AG09319 (cell line): ENCODE measurements around the gene RSF1.

Experiments used
- DNase-seq: peaks from one replicate; pipeline ENCODE4 v3.0.0-alpha.2; 2010; ENCODE audit warnings: low read depth; ENCODE audit errors: extremely low read depth
- TF ChIP-seq, protein P1 (sequence below): IDR thresholded peaks from 2 replicates; pipeline ENCODE4 v1.5.1; 2011; ENCODE audit warnings: low read depth, mild to moderate bottlenecking, inconsistent platforms, low read length, moderate library complexity

The RSF1 gene

GRCh38 chr11:77749232-77749631 is 71.3 kb downstream of the RSF1 start:
- DNase-seq: no peak

GRCh38 chr11:77748266-77748665 is 72.3 kb downstream of the RSF1 start:
- TF ChIP-seq, protein P1, sequence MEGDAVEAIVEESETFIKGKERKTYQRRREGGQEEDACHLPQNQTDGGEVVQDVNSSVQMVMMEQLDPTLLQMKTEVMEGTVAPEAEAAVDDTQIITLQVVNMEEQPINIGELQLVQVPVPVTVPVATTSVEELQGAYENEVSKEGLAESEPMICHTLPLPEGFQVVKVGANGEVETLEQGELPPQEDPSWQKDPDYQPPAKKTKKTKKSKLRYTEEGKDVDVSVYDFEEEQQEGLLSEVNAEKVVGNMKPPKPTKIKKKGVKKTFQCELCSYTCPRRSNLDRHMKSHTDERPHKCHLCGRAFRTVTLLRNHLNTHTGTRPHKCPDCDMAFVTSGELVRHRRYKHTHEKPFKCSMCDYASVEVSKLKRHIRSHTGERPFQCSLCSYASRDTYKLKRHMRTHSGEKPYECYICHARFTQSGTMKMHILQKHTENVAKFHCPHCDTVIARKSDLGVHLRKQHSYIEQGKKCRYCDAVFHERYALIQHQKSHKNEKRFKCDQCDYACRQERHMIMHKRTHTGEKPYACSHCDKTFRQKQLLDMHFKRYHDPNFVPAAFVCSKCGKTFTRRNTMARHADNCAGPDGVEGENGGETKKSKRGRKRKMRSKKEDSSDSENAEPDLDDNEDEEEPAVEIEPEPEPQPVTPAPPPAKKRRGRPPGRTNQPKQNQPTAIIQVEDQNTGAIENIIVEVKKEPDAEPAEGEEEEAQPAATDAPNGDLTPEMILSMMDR: no peak
- no peak for DNase-seq

More at GRCh38 chr11:77749232-77749631, 71.3 kb downstream of the RSF1 start:
- TF ChIP-seq, protein P1: no peak

DNA sequence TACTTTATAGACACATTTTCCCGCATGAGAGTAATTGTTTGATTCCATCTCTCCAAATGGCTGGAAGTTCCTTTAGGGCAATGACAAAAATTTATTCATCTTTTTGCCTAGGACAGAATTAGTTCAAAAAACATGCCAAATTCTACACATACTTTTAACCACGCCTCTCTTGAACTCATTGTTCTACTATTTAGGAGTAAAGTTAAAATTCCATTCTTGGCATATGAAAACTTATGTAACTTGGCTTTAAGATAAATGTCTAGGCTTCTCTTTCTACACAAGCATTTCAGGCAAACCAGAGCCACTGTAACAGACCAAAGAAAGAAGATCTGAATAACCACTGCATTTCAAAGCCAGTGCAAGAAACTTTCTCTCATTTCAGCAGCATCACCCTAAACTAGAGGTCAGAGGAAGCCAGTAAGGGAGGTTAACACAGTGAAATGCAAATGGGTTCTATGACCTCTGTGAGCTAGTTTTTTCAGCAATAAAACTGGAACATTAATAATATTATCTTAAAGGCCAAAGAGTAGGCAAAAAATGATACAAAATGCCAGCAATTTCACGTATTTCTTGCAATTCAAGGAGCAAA is 73.0 kb downstream of the RSF1 start:
- peak; percentile 1 for DNase-seq
- TF ChIP-seq, protein P1: no peak

GRCh38 chr11:77736473-77736872 is 84.0 kb downstream of the RSF1 start:
- TF ChIP-seq, protein P1: no peak
- no peak for DNase-seq

DNA sequence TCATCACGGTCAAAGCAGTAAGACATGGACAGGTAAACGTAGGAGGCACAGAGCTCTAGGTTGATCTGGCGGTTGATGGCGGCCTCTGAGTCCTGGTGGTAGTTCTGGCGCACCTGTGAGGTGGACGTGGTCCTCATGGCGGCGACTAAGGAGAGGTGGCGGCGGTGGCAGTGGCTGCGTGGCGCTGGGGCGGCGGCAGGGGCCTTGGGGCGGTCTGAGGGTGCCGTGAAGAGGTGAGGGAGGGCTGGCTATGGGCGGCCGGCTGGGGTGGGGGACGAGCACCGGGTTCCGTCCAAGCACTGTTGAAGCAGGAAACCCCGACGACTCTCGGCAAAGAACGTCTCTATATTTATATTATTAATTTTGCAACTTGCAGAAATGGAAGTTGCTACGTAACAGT is 85.6 kb downstream of the RSF1 start:
- no peak for DNase-seq
- TF ChIP-seq, protein P1: no peak

DNA sequence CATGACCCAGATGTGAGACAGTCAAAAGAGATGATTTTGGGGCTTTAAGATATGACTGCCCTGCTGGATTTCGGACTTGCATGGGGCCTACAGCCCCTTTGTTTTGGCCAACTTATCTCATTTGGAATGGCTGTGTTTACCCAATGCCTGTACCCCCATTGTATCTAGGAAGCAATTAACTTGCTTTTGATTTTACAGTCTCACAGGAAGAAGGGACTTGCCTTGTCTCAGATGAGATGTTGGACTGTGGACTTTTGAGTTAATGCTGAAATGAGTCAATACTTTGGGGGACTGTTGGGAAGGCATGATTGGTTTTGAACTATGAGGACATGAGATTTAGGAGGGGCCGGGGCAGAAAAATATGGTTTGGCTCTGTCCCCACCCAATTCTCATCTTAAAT is 88.4 kb downstream of the RSF1 start:
- no peak for DNase-seq
- TF ChIP-seq, protein P1: no peak

DNA sequence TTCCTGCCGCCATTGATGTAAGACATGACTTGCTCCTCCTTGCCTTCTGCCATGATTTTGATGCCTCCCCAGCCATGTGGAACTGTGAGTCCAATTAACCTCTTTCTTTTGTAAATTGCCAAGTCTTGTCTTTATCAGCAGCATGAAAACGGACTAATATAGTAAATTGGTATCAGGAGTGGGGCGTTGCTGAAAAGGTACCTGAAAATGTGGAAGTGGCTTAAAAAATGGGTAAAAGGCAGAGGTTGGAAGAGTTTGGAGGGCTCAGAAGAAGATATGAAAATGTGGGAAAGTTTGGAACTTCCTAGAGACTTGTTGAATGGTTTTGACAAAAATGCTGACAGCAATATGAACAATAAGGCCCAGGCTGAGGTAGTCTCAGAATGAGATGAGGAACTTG is 89.7 kb downstream of the RSF1 start:
- TF ChIP-seq, protein P1: no peak
- no peak for DNase-seq
